ENCODE measurements around the gene CDC42EP4.
"Not testable (repeated sequence)": the region's sequence is repeated elsewhere in the genome, so short reads cannot be mapped to it uniquely, and the experiment has no call there.

Gene CDC42EP4

GRCh38 chr17:73318836-73319235 lies 7.0 kb upstream of the CDC42EP4 start:
- no peak for DNase-seq

GRCh38 chr17:73318427-73318813 lies 6.6 kb upstream of the CDC42EP4 start:
- DNase-seq: no peak

GRCh38 chr17:73317513-73318426 lies 6.0 kb upstream of the CDC42EP4 start:
- no peak for DNase-seq

GRCh38 chr17:73316919-73317505 lies 5.2 kb upstream of the CDC42EP4 start:
- no peak for DNase-seq

- no peak for DNase-seq
These were observed 3.7 kb upstream of the CDC42EP4 start for GRCh38 chr17:73315471-73315870.

GRCh38 chr17:73313526-73314127 lies 1.8 kb upstream of the CDC42EP4 start:
- no peak for DNase-seq

GRCh38 chr17:73312887-73313286 lies 1.1 kb upstream of the CDC42EP4 start:
- DNase-seq: not testable (repeated sequence)

- DNase-seq: no peak
These were observed 397 bp downstream of the CDC42EP4 start for GRCh38 chr17:73311428-73311780.

- DNase-seq: no peak
These were observed 1.8 kb downstream of the CDC42EP4 start for GRCh38 chr17:73309727-73310596.

GRCh38 chr17:73308959-73309358 lies 2.8 kb downstream of the CDC42EP4 start:
- not testable (repeated sequence) for DNase-seq

- no peak for DNase-seq
These were observed 3.6 kb downstream of the CDC42EP4 start for GRCh38 chr17:73308017-73308823.

GRCh38 chr17:73307130-73307529 lies 4.7 kb downstream of the CDC42EP4 start:
- DNase-seq: no peak

GRCh38 chr17:73305845-73306836 lies 5.7 kb downstream of the CDC42EP4 start:
- no peak for DNase-seq

- DNase-seq: no peak
These were observed 6.6 kb downstream of the CDC42EP4 start for GRCh38 chr17:73304971-73305812.

GRCh38 chr17:73304438-73304837 lies 7.4 kb downstream of the CDC42EP4 start:
- no peak for DNase-seq

- DNase-seq: no peak
These were observed 9.6 kb downstream of the CDC42EP4 start for GRCh38 chr17:73302189-73302588.

GRCh38 chr17:73301369-73301768 lies 10.4 kb downstream of the CDC42EP4 start:
- no peak for DNase-seq

GRCh38 chr17:73300392-73300791 lies 11.4 kb downstream of the CDC42EP4 start:
- DNase-seq: no peak

- no peak for DNase-seq
These were observed 13.6 kb downstream of the CDC42EP4 start for GRCh38 chr17:73297934-73298861.

Measured in CD4-positive, alpha-beta T cell treated with Interleukin-15 for 1 hour (primary cell).